ENCODE data around the gene LHX5.

Gene LHX5

DNA sequence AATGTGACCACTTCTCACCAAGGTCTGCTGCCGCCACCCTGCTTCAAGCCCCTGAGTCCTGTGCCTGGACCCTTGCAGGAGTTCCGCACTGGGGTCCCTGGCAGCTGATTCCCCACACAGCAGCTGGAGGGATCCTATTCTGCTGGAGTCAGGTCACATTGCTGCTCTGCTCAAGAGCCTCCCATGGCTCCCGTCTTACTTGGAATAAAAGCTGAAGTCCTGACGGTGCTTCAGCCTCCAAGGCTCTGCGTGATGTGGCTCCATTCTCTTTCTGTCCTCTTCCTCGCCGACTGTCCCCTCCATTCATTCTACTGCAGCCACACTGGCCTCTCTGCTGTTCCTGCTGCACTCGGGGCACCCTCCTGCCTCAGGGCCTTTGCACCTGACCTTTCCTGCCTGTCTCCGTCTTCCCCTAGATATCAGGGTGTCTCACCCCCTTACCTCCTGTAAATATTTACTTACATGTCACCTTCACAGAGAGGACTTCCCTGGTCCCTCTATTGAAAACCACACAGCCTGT is 57.1 kb downstream of the LHX5 start:
- H3K27ac ChIP-seq (ENCODE audit: low read depth, low read length): no peak overlapping the region
- H3K4me3 ChIP-seq (ENCODE audit: insufficient read depth, low read length, poor library complexity, severe bottlenecking): no peak overlapping the region
- no peak overlapping the region for H3K9ac ChIP-seq (ENCODE audit: low read length)

DNA sequence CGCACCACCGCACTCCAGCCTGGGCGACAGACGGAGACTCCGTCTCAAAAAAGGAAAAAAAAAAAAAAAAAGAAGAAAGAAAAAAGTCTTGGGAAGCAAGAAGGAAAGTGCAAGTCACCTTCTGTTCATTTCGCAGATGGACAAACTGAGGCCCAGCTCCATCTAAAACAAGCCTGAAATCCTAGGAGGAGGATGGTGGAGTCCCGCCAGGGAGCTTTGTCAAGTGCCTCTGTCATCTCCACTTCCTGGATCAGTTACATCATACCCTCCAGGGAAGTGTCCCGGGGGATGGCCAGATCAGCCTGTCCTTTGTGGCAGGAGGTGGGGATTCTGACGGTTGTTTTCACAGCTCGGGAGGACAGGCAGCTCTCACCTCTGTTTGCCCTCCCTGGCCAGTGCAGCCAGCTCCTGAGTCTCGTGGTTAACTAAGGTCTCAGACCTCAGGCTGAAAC is 58.2 kb downstream of the LHX5 start:
- Histone ChIP-seq H3F3A (ENCODE audit: insufficient read depth) (no peaks in the 10 kb centered on the region), H3K9ac (ENCODE audit: low read length) (no peak overlapping the region), H2AFZ (ENCODE audit: low read depth, low read length, severe bottlenecking) (no peak overlapping the region), H4K20me1 (ENCODE audit: low read depth, low read length) (no peaks in the 10 kb centered on the region), H3K27ac (ENCODE audit: low read depth, low read length) (no peak overlapping the region), H3K9me2 (replicated peaks; ENCODE audit: insufficient read depth, low read length) (no peaks in the 10 kb centered on the region), H3K36me3 (ENCODE audit: low read length) (no peaks in the 10 kb centered on the region), H3K79me2 (ENCODE audit: insufficient read depth, low read length) (no peaks in the 10 kb centered on the region), H3K4me2 (ENCODE audit: low read depth, low read length, poor library complexity, severe bottlenecking) (no peak overlapping the region), H3K4me3 (ENCODE audit: insufficient read depth, low read length, poor library complexity, severe bottlenecking) (no peak overlapping the region), H3K9me3 (ENCODE audit: insufficient read depth, low read length) (no peaks in the 10 kb centered on the region), H3K27me3 (ENCODE audit: low read length) (no peaks in the 10 kb centered on the region)
- TF ChIP-seq, protein P1, sequence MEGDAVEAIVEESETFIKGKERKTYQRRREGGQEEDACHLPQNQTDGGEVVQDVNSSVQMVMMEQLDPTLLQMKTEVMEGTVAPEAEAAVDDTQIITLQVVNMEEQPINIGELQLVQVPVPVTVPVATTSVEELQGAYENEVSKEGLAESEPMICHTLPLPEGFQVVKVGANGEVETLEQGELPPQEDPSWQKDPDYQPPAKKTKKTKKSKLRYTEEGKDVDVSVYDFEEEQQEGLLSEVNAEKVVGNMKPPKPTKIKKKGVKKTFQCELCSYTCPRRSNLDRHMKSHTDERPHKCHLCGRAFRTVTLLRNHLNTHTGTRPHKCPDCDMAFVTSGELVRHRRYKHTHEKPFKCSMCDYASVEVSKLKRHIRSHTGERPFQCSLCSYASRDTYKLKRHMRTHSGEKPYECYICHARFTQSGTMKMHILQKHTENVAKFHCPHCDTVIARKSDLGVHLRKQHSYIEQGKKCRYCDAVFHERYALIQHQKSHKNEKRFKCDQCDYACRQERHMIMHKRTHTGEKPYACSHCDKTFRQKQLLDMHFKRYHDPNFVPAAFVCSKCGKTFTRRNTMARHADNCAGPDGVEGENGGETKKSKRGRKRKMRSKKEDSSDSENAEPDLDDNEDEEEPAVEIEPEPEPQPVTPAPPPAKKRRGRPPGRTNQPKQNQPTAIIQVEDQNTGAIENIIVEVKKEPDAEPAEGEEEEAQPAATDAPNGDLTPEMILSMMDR (IDR thresholded peaks at IDR 0.05; ENCODE audit: insufficient read depth, low read length, poor library complexity, severe bottlenecking): no peak
- no peak for TF ChIP-seq EZH2phosphoT487 (conservative IDR thresholded peaks at IDR 0.05; ENCODE audit: low read length)

More for the DNA sequence above, 57.1 kb downstream of the LHX5 start:
- TF ChIP-seq, protein P1 (IDR thresholded peaks at IDR 0.05; ENCODE audit: insufficient read depth, low read length, poor library complexity, severe bottlenecking): no peak
- TF ChIP-seq EZH2phosphoT487 (conservative IDR thresholded peaks at IDR 0.05; ENCODE audit: low read length): no peak
- Histone ChIP-seq H4K20me1 (ENCODE audit: low read depth, low read length) (no peaks in the 10 kb centered on the region), H3K4me2 (ENCODE audit: low read depth, low read length, poor library complexity, severe bottlenecking) (no peak overlapping the region), H3K27me3 (ENCODE audit: low read length) (no peaks in the 10 kb centered on the region), H2AFZ (ENCODE audit: low read depth, low read length, severe bottlenecking) (no peak overlapping the region), H3F3A (ENCODE audit: insufficient read depth) (no peaks in the 10 kb centered on the region), H3K79me2 (ENCODE audit: insufficient read depth, low read length) (no peaks in the 10 kb centered on the region), H3K9me3 (ENCODE audit: insufficient read depth, low read length) (no peaks in the 10 kb centered on the region), H3K9me2 (replicated peaks; ENCODE audit: insufficient read depth, low read length) (no peaks in the 10 kb centered on the region), H3K36me3 (ENCODE audit: low read length) (no peaks in the 10 kb centered on the region)

Data from SU-DHL-6 (cell line).